Hindlimb muscle (tissue), 1 donor: Measurements from ENCODE around the gene NME1. TPM values are rescaled to one million over a fixed set of nuclear protein-coding genes. Genes with fewer than 3 reads are reported as not detected.
A peak's percentile ranks its signal among the peaks of the same experiment; 100 is the strongest.
"Not testable (repeated sequence)": the region's sequence is repeated elsewhere in the genome, so short reads cannot be mapped to it uniquely, and the experiment has no call there.

ENCODE experiments used
- DNase-seq: peaks from one replicate; pipeline ENCODE4 v3.0.0-alpha.2; 2013
- polyA plus RNA-seq: library from polyadenylated mRNA; unstranded; fragments of 120-200 nt; gene quantifications from one replicate; pipeline ENCODE4 v1.2.1, GENCODE V29; 2013; ENCODE audit not compliant: insufficient read length

NME1 gene
- polyA plus RNA-seq, 1 donor, result 47.7 TPM

DNA sequence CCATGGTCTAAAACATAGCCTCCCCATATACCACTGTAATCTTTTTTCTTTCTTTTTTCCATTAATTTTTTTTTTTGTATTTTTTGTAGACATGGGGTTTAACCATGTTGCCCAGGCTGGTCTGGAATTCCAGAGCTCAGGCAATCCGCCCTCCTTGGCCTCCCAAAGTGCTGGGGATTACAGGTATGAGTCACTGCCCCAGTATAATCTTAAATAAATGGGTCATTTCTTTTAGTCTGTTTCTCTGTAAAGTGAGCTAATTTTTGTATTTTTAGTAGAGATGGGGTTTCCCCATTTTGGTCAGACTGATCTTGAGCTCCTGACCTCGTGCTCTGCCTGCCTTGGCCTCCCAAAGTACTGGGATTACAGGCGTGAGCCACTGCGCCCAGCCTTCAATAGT is 5.7 kb upstream of the NME1 start:
- DNase-seq, result no peak

DNA sequence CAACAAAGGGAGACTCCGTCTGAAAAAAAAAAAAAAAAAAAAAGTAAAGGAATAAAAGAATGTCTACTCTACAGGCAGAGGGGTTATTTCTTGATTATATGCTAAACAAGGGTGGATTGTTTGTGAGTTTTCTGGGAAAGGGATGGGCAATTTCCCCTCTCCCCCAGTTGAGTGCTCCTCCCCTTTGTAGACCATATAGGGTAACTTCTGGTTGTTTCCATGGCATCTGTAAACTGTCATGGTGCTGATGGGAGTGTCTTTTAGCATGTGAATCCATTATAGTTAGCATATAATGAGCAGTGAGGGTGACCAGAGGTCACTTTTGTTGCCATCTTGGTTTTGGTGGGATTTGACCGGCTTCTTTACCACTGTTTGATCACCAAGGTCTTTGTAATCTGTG is 4.2 kb upstream of the NME1 start:
- no peak for DNase-seq

DNA sequence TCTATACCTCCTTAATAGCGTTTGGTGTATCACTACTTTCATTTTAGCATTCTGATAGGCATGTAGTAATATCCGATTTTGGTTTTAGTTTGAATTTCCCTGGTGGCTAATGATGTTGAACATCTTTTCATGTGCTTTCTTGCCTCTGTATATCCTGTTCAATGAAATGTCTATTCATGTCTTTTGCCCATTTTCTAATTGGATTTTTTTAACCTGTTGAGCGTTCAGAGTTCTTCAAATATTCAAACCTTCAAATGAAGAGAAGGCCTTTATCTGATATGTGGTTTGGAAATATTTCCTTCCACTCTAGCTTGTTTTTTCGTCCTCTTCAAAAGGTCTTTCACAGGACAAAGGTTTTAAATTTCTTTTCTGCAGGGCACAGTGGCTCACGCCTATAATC is 2.4 kb upstream of the NME1 start:
- no peak for DNase-seq

DNA sequence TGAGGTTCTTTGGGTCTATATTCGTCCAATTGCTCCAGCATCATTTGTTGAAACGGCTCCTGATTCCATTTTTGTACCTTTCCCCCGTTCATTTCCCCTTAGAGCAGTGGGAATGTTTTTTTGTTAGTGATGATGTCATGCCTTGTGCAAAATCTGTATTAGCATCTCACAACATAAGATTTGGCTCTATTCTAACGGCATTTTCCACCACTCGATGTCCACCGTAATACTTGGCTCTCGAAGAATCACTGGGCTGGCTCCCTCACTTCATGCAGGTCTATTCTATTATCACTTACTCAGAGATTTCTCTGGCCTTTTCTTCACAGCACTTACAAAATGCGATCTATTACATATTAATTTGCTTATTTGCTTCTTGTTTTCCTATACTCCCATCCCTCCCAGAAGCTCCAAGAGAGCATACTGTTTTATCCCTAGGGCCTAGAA is 571 bp upstream of the NME1 start:
- peak; percentile 61 for DNase-seq

DNA sequence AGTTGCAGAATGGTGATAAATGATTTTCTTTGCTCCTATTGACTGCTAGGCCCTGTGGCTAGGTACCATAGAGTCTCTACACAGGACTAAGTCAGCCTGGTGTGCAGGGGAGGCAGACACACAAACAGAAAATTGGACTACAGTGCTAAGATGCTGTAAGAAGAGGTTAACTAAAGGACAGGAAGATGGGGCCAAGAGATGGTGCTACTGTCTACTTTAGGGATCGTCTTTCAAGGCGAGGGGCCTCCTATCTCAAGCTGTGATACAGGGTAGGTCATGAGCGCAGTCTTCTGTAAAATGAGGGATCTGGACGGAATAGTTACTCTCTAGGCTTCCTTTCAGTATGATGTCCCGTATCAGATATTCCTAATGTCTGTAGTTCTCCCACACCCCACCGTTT is 817 bp downstream of the NME1 start:
- no peak for DNase-seq

DNA sequence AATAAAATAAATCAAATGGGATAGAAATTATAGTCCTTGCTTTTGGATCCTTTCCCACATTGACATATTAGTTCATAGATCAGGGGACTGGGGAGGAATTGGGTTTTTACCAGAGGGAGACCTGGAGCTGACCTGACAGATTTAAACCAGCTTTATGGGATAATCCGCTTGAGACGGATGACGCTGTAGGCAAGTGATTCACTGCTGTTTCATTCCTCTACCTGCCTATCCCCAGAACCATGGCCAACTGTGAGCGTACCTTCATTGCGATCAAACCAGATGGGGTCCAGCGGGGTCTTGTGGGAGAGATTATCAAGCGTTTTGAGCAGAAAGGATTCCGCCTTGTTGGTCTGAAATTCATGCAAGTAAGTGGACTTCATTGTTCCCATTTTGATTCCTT is 2.1 kb downstream of the NME1 start:
- DNase-seq, result no peak

DNA sequence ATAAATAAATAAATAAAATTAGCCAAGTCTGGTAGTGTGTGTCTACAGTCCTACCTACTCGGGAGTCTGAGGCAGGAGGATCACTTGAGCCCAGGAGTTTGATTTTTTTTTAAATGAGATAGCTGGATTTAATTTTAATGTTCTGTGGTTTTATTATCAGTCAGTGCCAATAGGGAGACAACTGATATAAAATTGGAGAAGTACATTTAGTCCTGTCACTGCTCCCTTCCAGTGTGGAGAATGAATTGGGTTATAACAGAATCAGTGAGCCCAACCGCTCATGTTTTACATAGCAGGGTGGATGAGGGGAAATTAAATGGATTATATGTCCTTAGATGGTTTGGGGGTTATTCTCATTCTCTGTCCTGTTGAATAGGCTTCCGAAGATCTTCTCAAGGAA is 6.2 kb downstream of the NME1 start:
- no peak for DNase-seq

DNA sequence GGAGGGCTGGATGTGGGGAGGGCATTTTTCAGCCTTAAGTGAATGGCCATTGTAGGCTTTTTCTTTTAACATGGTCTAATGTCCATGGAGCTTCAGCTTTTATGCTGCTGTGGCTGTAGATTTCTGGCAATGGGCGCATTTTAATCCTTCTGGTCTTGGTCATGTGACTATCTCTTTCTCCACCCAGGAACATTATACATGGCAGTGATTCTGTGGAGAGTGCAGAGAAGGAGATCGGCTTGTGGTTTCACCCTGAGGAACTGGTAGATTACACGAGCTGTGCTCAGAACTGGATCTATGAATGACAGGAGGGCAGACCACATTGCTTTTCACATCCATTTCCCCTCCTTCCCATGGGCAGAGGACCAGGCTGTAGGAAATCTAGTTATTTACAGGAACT is 8.2 kb downstream of the NME1 start:
- no peak for DNase-seq

DNA sequence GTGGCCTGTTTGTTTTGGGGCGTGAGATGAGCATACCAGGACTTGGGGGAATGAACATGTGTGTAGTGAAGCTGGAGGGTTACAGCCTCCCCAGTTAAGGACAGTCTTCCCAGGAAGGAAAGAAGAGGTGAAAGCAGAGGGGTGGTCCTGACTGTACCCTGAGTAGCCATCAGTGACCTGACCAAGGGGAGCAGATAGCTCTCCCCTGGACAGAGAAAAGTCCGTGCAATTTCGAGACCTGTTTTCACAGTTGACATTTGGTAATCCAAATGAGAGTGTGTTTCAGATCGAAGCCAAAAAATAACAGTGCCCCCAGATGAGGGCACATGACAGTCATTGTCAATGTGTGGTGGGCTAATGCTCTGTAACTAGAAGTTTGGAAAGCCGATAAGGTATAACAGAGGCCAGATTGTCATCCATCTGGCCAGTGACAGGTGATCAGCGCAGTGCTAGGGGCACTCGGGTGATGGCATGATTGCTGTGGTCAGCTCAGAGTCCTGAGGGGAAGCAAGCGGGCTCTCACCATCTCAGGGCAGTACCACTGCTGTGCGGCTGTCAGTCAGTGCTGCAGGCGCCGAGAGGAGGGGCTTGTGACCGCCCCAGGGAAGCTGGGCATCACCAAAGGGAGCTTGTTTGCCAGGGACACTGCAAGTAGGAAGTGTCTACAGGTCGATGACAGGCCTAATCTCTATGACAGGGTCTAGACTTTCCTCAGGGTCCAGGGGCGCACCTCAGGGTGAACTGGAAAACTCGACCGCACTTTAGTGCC is 11.7 kb downstream of the NME1 start:
- DNase-seq, result no peak

DNA sequence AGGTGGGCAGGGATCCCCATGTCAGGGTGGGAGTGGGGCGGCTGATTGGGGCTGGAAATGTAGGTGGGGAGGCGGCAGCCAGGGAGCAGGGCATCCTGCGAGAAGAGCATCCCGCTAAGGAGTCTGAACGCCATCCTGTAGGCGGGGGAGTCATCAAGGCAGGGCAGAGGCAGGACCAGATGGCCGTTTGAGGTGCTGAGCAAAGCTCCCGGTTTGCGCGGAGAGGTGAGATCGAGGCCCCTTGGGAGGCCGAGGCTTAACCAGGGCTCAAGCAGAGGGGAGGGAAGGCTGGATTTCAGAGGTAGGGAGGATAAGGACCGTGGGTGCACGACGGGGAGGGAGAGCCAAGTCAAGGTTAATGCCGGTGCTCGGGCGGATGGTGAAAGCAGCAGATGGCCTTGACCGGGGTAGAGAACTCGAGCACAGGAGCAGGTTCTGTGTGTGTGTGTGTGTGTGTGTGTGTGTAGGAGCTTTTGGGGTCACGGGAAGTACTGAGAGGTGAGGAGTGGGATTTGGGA is 12.4 kb downstream of the NME1 start:
- DNase-seq, result no peak

DNA sequence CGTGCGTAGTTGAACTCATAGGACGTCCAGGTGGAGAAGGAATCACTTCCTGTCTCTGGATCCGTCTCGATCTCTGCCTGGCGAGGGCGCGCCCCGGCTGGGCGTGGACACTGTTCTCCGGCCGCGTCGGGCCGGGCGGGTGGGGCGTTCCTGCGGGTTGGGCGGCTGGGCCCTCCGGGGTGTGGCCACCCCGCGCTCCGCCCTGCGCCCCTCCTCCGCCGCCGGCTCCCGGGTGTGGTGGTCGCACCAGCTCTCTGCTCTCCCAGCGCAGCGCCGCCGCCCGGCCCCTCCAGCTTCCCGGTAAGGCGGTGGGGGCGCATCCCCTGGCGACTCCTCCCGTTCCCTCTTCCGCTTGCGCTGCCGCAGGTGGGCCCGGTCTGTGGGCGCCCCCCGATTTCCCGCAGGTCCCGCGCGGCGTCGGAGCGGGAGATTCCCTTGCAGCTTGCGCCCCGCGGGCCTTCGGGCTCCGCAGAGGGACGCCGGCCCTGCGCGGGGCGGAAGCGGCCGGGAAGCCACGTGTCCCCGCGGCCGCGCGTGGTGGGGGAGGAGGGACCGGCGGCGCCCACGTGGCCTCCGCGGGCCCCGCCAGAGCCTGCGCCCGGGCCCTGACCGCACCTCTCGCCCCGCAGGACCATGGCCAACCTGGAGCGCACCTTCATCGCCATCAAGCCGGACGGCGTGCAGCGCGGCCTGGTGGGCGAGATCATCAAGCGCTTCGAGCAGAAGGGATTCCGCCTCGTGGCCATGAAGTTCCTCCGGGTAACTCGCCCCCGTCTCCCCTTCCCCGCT is 13.0 kb downstream of the NME1 start, which contains the start of gene NME2:
Gene NME2, plus strand, starts transcription at position 214 of the 789 bp plus-strand sequence. Its CDS starts 420 bp downstream, at position 634.
- DNase-seq, result peak; percentile 88

DNA sequence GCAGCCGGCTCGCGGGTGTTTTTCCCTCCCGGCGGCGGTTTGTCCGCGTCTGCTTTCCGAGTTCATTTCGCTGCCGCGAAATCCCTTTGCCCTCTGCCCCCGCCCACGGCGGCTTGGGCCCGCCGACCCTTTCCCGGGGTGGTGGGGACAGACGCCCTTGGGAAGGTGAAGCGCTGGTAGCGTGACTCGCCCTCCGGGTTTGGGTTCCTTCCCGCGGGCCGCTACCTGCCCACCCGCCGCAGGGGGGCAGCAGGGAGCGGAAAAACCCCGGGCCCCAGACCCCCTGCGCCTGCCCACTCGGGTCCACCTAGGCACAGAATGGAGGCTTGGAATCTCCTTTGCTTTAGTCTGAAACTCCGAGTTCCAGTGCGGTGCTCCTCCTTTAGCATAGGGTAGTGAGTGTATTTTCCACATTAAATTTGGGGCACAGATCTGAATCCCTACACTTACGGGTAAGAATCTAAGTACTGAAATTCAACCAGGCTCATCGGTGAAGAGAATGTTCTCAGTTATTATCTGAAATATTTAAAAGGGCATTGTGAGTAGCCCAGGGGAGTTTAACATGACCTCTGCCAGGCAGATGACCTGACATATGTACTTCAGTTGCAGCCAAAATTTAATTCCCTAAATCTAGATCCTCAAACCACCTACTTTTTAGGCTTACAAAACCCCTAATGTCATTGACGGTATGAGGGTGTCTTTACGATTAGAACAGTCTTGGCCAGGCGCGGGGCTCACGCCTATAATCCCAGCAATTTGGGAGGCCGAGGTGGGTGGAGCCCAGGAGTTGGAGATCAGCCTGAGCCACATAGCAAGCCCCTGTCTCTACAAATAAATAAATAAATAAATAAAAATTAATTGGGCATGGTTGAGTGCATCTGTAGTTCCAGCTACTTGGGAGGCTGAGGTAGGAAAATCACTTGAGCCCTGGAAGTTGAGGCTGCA is 13.9 kb downstream of the NME1 start:
- DNase-seq, result peak; percentile 38

DNA sequence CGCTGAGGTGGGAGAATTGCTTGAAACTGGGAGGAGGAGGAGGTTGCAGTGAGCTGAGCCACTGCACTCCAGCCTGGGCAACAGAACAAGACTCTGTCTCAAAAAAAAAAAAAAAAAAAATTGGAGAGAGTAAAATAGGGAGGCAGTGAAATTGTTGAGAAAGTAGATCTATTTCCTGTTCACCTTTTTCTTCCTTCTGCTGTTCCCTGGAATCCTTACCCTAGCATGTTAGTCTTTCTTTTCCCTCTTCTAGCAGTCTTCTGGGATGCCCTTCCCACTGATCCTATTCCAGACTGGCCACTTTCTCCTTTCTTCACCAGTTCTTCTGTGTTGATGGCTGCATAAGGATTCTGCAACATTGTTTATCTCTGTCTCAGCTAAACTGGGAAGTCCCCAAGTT is 16.0 kb downstream of the NME1 start:
- DNase-seq, result no peak

DNA sequence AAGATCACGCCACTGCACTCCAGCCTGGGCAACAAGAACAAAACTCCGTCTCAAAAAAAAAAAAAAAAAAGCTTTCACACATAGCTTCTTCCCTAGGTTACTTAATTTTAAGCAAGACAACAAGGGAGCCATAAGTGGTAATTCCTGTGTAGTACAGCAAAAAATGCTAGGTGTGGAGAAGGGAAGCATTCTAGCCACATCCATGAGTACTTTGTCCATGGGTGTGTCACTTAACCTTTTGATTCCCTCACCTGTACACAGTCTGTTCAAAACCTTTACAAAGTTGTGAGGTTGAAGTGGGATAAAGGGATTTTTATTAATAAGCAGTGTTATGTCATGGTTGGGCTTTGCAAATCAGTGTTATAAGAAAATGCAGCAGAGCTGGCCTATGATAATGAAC is 17.4 kb downstream of the NME1 start:
- no peak for DNase-seq

DNA sequence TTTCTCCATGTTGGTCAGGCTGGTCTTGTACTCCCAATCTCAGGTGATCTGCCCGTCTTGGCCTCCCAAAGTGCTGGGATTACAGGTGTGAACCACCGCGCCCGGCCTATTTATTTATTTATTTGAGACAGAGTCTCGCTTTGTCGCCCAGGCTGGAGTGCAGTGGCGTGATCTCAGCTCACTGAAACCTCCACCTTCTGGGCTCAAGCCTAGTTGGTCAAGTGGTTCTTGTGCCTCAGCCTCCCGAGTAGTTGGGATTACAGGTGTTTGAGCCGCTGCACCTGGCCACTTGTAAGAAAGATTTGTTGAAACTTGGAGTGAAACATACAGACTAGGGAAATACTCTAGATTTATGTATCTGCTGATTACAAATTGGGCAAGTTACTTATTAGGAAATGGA is 18.7 kb downstream of the NME1 start:
- DNase-seq, result not testable (repeated sequence)

DNA sequence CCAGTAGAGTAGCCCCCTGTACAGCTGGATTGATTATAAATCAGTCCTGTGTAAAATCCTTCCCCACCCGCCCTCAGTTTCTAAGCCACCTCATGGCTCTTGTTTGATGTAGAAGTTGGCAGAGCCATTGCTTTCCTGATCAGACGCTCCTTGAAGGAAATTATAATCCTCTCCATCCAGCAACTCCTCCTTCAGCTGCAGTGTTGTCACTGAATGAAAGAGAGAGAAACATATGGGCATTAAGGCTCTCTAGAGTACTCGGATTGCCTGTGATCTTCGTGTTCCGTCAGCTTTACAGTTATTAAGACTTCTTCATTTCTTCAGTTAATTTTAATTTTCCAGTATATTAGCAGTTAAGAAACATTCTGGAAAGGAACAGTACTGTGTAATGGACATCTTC is 27.1 kb downstream of the NME1 start:
- DNase-seq, result no peak

DNA sequence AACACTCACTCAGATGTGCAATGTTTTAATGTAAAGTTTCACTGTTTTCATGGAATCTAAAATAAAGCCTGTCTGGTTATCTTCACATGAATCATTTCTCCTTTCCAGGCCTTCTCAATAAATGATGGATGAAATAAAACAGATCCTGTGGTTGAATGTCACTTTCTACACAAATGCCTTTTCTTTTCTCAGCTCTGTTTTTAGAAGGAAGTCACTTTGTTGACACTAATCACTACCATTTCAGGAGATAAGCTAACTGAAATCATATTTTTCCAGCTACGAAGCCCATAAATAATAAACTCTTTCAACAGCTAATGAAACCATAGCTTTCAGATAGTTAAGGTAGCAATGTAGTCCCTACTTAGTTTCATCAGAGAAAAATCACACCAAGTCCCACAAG is 30.8 kb downstream of the NME1 start:
- DNase-seq, result no peak

DNA sequence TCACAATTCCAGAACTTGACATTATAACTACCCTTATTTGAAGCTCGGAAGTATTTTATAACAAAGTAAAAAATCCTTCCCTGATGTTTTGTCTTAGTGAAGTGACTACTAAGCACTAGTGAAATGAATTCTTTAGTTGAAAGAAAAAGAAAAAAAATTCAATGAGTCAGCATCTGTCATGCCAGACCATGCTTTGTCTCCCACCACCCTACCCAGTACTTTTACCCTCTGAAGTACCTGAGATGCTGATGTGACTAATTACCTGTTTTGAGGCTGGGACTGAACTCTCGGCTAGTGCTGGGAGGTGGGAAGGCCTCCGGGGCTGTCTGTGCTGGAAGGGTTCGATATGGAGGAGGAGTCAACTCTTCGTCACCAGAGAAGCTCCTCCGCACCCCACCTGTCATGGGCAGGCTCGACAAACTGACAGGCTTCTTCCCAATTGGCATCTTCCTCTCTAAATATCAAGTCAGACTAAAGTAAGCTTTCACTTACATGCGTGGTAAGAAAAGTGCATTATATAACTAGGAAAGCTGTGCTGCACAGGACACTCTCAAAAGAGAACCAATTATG is 32.5 kb downstream of the NME1 start:
- DNase-seq, result no peak

DNA sequence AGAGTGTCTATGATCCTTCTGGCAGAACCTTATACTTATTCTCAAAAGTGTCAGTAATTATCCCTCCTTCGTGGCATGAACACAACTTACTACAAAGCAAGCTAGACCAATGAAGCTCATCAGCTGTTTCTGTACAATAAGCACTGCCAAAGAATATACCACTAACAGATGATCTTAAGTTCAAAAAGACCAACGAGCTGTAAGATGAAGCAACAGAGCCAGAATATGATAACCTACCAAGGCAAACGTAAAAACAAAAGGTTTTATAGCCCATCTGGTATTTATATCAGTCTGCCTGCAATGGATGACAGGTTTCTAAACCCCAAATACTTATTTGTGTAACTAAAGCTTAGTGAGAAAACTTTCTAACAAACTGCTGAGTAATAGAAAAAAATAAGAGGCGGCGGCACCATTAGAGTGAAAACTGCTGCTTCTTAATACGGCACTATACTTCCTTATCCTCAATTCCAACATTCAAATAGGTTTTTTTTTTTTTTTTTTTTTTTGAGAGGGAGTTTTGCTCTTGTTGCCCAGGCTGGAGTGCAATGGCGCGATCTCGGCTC is 35.0 kb downstream of the NME1 start:
- no peak for DNase-seq

DNA sequence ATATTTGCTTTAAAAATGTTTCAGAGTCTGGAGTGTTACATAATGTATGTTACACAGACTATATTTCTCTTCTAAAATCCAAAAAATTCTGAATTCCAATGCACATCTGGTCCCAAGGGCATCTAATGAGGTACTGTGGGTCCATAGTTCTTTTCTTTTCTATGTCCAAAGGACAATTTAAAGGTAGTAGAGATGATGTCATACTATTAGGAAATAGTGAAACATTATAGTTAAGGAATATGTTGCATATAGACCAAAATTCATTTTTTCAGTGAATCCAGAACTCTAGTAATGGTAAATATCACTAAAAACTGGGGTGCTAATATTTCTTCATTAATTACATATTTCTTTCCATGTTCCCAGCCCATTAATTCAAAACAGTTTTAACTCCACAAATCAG is 35.8 kb downstream of the NME1 start:
- no peak for DNase-seq

DNA sequence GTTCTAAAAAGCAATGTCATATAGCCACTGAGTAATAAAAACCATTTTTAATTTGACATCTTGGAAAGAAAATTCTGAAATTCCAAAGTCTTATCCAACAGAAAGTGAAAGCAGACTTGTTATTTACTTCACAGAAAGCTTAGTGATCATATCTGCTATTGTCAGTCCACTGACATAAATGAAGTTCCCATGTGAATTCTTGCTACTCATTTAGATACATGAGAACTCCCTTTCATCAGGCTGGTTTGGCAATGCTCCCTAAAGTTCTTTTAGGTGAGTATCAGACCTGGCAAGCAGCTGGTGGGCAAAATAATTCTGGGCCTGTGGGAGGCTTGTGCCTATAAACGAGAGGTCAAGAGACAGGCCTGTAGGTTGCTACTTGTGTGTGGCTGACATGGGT is 36.3 kb downstream of the NME1 start:
- no peak for DNase-seq

DNA sequence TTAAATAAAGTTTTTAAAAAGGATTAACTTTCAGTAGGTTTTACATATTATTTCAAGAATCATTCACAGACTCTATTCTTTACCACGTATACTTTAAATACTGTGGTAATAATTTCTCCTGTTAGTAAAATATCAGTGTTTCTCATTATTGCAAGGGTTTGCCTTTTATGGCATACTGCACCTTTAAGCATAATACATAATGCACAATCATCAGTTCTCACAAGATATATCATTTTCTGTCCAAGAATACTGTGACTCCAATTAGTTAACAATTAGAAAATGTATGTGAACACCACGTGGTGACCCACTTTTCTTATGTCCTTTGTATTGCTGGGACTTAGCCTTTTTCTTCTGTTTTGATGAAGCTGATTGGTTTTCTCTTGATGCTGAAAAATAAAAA is 38.5 kb downstream of the NME1 start:
- no peak for DNase-seq
